Epithelial cell of esophagus (primary cell): ENCODE data around the gene TXNDC17.

ENCODE experiments used
- DNase-seq: peaks from one replicate; pipeline ENCODE4 v3.0.0; 2010; ENCODE audit warnings: low read depth
- H3K4me3 ChIP-seq: 2 replicates; pipeline ENCODE4 v1.5.1; 2011; ENCODE audit warnings: mild to moderate bottlenecking, low read length, control low read depth
- CTCF ChIP-seq: IDR thresholded peaks from 2 replicates; pipeline ENCODE4 v1.5.1; 2011; ENCODE audit warnings: low read depth, mild to moderate bottlenecking, low read length, control low read depth, inconsistent platforms; ENCODE audit not compliant: insufficient read depth; ENCODE audit errors: missing control alignments

Gene TXNDC17

DNA sequence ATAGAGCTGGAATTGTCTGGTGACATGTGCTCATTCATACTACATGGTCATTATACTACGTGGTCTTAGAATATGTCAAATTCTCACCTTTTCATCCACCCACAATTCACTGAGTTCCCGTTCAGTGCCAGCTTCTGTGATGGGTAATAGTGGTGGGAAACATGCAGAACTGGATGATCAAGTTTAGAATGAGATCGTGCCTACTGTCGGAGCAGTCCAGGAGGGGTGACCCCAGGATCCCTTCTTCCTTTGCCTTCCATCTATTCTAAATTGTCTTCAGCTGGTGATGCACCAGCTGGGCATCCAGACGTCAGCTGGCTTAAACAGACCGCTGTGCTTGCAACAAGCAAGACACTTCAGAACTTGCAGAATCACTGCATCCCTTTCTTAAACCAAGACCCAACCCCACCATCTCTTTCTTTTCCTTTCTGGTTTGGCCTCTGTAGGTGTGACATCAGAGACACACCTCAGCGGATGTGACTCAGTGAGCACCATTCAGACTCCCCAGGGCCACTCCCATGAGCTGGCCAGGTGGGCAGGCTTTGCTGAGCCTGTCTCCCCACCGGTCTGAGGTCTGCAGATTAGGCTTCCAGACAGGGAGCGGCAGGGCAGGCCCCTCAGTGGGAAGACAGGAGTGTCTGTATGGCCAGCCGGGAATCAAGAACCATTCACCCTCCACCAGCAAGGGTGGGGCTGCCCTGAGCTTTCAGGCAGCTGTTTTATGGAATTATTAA is 28.8 kb downstream of the TXNDC17 start:
- no peak for TF ChIP-seq CTCF
- H3K4me3 ChIP-seq = no peak overlapping the region
- DNase-seq = peak; percentile 99

GRCh38 chr17:6670571-6670970 is 29.7 kb downstream of the TXNDC17 start:
- TF ChIP-seq CTCF = no peak
- DNase-seq = peak; percentile 69
- no peak overlapping the region for H3K4me3 ChIP-seq

DNA sequence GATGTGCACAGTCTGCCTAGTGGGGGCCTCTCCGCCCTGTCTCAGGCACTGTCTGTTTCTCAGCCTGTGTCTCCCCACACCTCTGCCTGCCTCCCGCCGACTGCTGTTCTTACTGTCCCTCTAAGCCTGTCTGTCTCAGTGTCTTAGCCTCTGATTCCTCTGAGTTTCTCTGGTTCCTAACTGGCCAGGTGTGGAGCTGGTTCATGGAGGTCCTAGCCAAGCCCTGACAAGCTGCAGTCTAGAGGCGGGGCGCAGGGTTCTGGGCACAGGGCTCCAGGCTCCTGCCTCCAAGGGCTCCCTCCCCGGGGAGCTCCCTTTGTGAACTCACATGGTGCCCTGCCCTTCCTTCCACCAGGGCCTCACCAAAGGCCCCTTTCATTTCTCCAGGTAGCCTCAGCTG is 30.1 kb downstream of the TXNDC17 start:
- no peak for DNase-seq
- no peak for TF ChIP-seq CTCF
- no peak overlapping the region for H3K4me3 ChIP-seq

- TF ChIP-seq CTCF = no peak
- DNase-seq = peak; percentile 50
- H3K4me3 ChIP-seq = no peak overlapping the region
These were observed 30.6 kb downstream of the TXNDC17 start for GRCh38 chr17:6671431-6671830.

- H3K4me3 ChIP-seq = no peak overlapping the region
- no peak for TF ChIP-seq CTCF
- no peak for DNase-seq
These were observed 33.7 kb downstream of the TXNDC17 start for GRCh38 chr17:6674586-6674985.

DNA sequence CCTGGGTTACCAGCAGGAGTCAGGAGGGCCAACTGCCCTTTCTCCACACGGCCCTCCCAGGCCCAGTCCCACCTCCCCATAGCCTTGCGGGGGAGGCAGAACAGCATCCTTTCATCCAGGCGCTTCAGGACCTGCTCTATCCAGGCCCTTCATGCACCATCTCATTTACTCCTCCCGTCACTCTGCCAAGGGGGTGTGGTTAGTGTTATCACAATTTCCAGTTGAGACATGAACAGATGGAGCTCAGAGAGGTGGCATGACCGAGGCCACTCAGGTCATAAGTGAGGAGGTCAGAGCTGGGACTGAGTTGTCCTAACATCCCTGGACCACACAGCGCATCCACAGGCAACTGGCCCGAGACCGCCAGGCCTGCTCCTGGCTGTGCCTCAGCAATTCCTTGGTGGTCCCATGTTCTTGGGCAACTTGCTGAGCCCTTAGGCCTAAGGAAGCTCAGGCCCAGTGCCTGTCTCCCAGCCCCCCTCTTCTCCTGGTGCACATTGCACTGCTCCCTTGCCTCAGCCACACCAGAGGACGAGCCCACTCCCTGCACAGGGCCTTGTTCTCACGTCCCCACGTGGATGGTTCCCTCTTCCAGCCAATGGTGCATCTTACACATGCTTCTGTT is 34.5 kb downstream of the TXNDC17 start:
- DNase-seq = peak; percentile 12
- H3K4me3 ChIP-seq = no peak overlapping the region
- no peak for TF ChIP-seq CTCF

DNA sequence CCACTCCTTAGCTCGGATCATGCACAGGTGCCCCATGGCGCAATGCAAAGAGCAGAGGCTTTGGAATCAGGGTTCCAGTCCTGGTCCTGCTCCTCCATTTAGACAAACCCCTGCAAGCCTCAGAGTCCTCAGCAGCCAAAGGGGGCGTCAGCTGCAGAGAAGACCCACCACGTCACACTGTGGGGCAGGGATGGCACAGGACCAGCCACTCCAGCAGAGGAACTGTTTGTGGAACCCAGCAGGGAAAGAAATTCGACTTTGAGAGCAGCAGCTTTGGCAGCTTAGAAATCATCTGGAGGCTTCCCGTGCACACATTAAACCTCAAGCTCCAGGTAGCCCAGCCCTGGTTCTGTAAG is 35.9 kb downstream of the TXNDC17 start:
- DNase-seq = no peak
- H3K4me3 ChIP-seq = no peak overlapping the region
- no peak for TF ChIP-seq CTCF
